ENCODE results near the gene CLMP.
"Not testable (repeated sequence)": the region's sequence is repeated elsewhere in the genome, so short reads cannot be mapped to it uniquely, and the experiment has no call there.

CLMP gene

DNA sequence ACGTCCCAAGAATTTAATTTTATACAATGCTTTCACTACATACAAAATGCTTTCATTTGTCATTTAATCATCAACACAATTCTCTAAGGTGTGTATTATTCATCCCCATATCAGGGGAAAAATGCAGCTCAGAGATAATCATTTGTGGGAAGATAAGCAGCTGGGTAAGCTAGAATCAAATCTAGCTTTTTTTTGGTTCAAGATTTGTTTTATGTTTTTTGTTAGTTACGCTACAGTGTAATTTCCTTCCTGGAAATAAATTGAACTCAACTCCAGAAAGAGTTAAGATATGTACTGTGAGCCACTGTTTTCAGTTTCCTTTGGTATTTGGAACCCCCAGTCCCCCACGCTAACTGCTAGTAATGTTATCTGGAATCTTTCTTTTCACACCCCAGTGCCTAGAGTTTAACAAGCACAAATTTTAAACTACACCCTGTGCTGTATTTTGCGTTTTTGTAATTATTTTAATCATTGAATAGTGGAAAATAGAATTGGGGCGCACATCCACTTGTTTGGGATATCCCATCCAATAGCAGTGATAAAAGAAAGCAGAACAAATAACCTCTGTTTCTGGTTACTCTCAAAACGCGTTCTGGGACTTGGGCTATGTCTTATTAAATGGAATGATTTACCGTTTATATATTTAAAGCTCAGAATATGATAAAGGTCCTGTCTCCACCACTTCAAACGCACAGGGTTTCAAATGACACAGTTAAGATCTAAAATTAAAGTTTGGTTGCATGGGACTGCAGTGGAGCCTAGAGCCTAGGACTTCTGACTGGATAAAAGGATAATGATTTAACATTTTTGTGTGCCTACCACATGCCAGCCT lies 131.0 kb downstream of the CLMP start:
- Mint-ChIP-seq H3K27me3 (ENCODE audit: low read depth) (no peaks in the 10 kb centered on the region), H3K4me3 (peak overlapping the region; percentile 99), H3K27ac (peak overlapping the region; percentile 99), H3K4me1 (ENCODE audit: low read depth) (peaks cover 42% of the 10 kb centered on the region), H3K9me3 (no peaks in the 10 kb centered on the region), H3K36me3 (ENCODE audit: low read depth) (peaks cover 44% of the 10 kb centered on the region)

- no peaks in the 10 kb centered on the region for H3K27me3 Mint-ChIP-seq (ENCODE audit: low read depth)
- no peaks in the 10 kb centered on the region for H3K9me3 Mint-ChIP-seq
- H3K36me3 Mint-ChIP-seq (ENCODE audit: low read depth), result peaks cover 50% of the 10 kb centered on the region
- peaks cover 41% of the 10 kb centered on the region for H3K4me1 Mint-ChIP-seq (ENCODE audit: low read depth)
- peak overlapping the region; percentile 99 for H3K27ac Mint-ChIP-seq
- peak overlapping the region; percentile 99 for H3K4me3 Mint-ChIP-seq
Measured at GRCh38 chr11:123062892-123063825, 131.9 kb downstream of the CLMP start.

- Mint-ChIP-seq H3K4me1 (ENCODE audit: low read depth) (peaks cover 48% of the 10 kb centered on the region), H3K27me3 (ENCODE audit: low read depth) (no peaks in the 10 kb centered on the region), H3K36me3 (ENCODE audit: low read depth) (peaks cover 57% of the 10 kb centered on the region), H3K4me3 (peak overlapping the region; percentile 99), H3K27ac (peak overlapping the region; percentile 99), H3K9me3 (no peaks in the 10 kb centered on the region)
Measured at GRCh38 chr11:123062158-123062891, 132.7 kb downstream of the CLMP start.

- H3K27ac Mint-ChIP-seq, result peak within 1 kb of the TSS; percentile 99
- H3K36me3 Mint-ChIP-seq (ENCODE audit: low read depth), result peaks cover 65% of the 10 kb centered on the region
- H3K4me1 Mint-ChIP-seq (ENCODE audit: low read depth), result peaks cover 55% of the 10 kb centered on the region
- H3K4me3 Mint-ChIP-seq, result peak within 1 kb of the TSS; percentile 99
- H3K27me3 Mint-ChIP-seq (ENCODE audit: low read depth), result no peaks in the 10 kb centered on the region
- no peaks in the 10 kb centered on the region for H3K9me3 Mint-ChIP-seq
Measured at GRCh38 chr11:123061403-123062157, 133.5 kb downstream of the CLMP start, which contains the start of gene HSPA8. HSPA8 (minus strand) TSS chr11:123062136; CDS start chr11:123061324, 812 bp downstream.

DNA sequence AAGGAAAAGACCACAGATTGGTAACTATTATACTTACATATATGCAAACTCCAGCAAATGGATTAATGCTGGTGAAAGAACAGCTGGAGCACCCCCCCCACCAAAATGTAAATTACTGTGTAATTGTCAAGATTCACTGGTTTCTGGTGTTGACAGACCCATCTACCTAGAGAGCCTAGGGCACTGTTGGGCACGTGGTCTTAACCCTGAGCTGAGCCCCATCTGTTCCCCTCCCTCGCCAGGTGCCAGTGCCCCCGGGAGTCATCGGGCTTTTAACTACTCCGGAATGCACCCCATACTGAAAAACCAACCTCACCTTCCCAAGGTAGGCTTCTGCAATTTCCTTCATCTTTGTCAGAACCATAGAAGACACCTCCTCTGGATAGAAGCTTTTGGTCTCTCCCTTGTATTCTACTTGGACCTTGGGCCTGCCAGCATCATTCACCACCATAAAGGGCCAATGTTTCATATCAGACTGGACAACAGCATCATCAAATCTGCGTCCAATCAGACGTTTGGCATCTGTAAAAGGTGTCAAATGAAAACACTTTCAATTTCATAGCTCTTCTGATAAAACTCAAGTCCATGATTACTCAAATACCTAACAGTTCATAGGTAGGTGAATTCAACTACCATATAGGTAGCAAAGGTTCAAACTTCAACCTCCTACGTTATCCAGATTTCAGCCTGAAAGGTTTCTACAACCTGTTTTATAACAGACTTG lies 134.6 kb downstream of the CLMP start:
- Mint-ChIP-seq H3K27ac (peak overlapping the region; percentile 99), H3K4me1 (ENCODE audit: low read depth) (peaks cover 58% of the 10 kb centered on the region), H3K36me3 (ENCODE audit: low read depth) (peaks cover 73% of the 10 kb centered on the region)

DNA sequence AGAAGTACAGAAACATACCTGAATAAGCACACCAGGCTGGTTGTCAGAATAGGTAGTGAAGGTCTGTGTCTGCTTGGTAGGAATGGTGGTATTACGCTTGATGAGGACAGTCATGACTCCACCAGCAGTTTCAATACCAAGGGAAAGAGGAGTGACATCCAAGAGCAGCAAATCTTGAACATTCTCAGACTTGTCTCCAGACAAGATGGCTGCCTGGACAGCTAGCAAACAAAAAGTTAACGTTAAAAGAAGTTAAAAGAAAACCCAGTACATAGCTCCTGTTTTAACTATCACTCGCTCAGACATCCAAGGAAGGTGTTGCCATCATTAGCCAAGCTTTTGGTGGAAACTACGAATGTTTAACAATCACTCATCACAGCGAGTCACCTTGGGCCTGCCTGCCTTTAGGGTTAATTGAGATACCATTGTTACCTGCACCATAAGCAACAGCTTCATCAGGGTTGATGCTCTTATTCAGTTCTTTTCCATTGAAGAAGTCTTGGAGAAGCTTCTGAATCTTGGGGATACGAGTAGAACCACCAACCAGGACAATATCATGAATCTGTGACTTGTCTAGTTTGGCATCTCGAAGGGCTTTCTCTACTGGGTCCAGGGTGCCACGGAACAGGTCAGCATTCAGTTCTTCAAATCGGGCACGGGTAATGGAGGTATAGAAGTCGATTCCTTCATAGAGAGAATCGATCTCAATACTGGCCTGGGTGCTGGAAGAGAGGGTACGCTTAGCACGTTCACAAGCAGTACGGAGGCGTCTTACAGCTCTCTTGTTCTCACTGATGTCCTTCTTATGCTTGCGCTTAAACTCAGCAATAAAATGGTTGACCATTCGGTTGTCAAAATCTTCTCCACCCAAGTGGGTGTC lies 135.8 kb downstream of the CLMP start:
- H3K9me3 Mint-ChIP-seq; H3K27me3 Mint-ChIP-seq (ENCODE audit: low read depth): not testable (repeated sequence)
- Mint-ChIP-seq H3K27ac (peak overlapping the region; percentile 99), H3K4me3 (peak overlapping the region; percentile 99), H3K4me1 (ENCODE audit: low read depth) (peaks cover 61% of the 10 kb centered on the region), H3K36me3 (ENCODE audit: low read depth) (peaks cover 77% of the 10 kb centered on the region)

More for the DNA sequence above, 134.6 kb downstream of the CLMP start:
- Mint-ChIP-seq H3K4me3 (peak overlapping the region; percentile 99), H3K27me3 (ENCODE audit: low read depth) (no peaks in the 10 kb centered on the region), H3K9me3 (no peaks in the 10 kb centered on the region)

DNA sequence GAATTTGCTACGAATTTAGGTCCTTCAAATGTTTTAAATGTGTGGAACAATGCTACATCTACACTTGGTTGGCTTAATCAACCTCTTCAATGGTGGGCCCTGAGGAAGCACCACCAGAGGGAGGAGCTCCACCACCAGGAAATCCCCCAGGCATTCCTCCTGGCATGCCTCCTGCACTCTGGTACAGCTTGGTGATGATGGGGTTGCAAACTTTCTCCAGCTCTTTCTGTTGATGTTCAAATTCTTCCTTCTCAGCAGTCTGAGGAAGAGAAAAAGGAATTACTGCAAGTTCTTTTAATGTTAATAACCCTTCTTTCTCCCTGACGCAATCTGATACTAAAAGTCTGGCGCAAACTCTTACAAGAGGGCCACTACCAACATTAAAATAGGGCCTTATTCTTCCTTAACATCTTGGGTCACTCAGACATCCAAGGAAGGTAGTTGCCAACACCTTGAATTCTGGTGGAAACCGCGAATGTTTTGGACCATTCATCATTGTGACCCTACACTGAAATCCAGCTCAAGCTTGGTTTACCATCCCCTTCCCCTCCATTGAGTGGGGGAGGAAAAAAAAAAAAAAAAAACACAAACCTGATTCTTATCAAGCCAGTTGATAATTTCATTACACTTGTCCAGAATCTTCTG lies 137.3 kb downstream of the CLMP start:
- peak overlapping the region; percentile 99 for H3K4me3 Mint-ChIP-seq
- H3K36me3 Mint-ChIP-seq (ENCODE audit: low read depth), result peaks cover 75% of the 10 kb centered on the region
- H3K4me1 Mint-ChIP-seq (ENCODE audit: low read depth), result peaks cover 54% of the 10 kb centered on the region
- H3K27ac Mint-ChIP-seq, result peak overlapping the region; percentile 46
- H3K27me3 Mint-ChIP-seq (ENCODE audit: low read depth), result no peaks in the 10 kb centered on the region
- no peaks in the 10 kb centered on the region for H3K9me3 Mint-ChIP-seq

- Mint-ChIP-seq H3K36me3 (ENCODE audit: low read depth) (peaks cover 74% of the 10 kb centered on the region), H3K4me3 (peak overlapping the region; percentile 46), H3K27me3 (ENCODE audit: low read depth) (no peaks in the 10 kb centered on the region), H3K4me1 (ENCODE audit: low read depth) (peaks cover 54% of the 10 kb centered on the region), H3K9me3 (no peaks in the 10 kb centered on the region), H3K27ac (peak overlapping the region; percentile 67)
Measured at GRCh38 chr11:123056835-123057491, 138.1 kb downstream of the CLMP start.

DNA sequence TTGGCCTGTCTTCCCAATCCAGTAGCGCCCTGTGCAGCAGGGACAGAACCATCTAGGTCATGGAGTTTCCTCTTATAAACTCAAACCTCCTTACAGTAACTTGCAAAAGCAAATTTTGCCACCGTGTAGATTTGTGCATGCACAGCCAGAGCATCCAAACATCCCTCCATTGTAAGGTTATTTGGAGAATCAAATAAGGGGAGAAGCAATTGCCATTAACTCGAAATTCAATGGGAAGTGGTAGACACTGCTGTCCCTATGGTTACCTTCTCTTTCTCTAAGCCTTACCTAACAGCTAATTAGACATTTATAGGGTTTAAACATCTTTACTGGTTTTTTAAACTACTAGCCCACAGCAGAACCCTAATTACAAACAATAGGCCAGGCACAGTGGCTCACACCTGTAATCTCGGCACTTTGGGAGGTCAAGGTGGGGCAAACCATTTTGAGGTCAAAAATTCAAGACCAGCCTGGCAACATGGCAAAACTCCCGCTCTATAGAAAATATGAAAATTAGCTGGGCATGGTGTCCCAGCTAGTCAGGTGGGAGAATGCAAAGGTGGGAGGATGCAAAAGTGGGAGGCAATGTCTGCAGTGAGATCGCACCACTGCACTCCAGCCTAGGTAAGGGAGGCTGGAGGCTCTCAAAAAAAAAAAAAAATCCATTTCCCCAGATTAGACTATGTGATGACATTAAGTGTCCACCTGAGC lies 139.7 kb downstream of the CLMP start:
- Mint-ChIP-seq H3K27me3 (ENCODE audit: low read depth) (no peaks in the 10 kb centered on the region), H3K27ac (no peak overlapping the region), H3K4me1 (ENCODE audit: low read depth) (peaks cover 52% of the 10 kb centered on the region), H3K9me3 (no peaks in the 10 kb centered on the region), H3K4me3 (no peak overlapping the region), H3K36me3 (ENCODE audit: low read depth) (peaks cover 58% of the 10 kb centered on the region)

- Mint-ChIP-seq H3K4me1 (ENCODE audit: low read depth) (peaks cover 45% of the 10 kb centered on the region), H3K27ac (peak overlapping the region; percentile 41), H3K36me3 (ENCODE audit: low read depth) (peaks cover 49% of the 10 kb centered on the region), H3K4me3 (no peak overlapping the region), H3K9me3 (no peaks in the 10 kb centered on the region), H3K27me3 (ENCODE audit: low read depth) (no peaks in the 10 kb centered on the region)
Measured at GRCh38 chr11:123054301-123055065, 140.6 kb downstream of the CLMP start.

Measured in T-helper 1 cell treated with Interleukin-12 subunit alpha and Interleukin-12 subunit beta and Interleukin-4 antibody, amounts not matched to agents 30 μg/mL and 1 μg/mL, for 36 hours (primary cell).